ENCODE results near the gene FOXO6. TPM values are rescaled to one million over a fixed set of nuclear protein-coding genes. Genes with fewer than 3 reads are reported as not detected.

FOXO6 gene
- total and polyA plus RNA-seq, 10 of the 15 experiments (the other 5 are each of a cell fraction or from before 2014, with no cell fraction given), result 0.37 TPM; not detected in 9

- no TSS peak for BruUV-seq (replicated peaks)
- Histone ChIP-seq H3K27me3 (replicated peaks in 1 of 2; ENCODE audit: control insufficient read depth in 2 of 2, insufficient read depth in 2 of 2, low read length in 1 of 2) (peaks cover 23 to 33% of the 10 kb centered on the region in 2 experiments), H2AFZ (ENCODE audit: control insufficient read depth, low read depth, low read length) (no peak overlapping the region), H3K4me3 (no peak overlapping the region), H3K4me2 (ENCODE audit: control insufficient read depth, insufficient read depth) (no peak overlapping the region), H3K9ac (ENCODE audit: control insufficient read depth, insufficient read depth, low read length) (no peak overlapping the region), H3K4me1 (ENCODE audit: control insufficient read depth, insufficient read depth, low read length) (no peaks in the 10 kb centered on the region), H3K9me3 (replicated peaks; ENCODE audit: control insufficient read depth, insufficient read depth, low read length) (no peaks in the 10 kb centered on the region), H3K36me3 (ENCODE audit: control insufficient read depth in 2 of 2, insufficient read depth in 2 of 2, low read length in 1 of 2) (no peaks in the 10 kb centered on the region), H4K20me1 (ENCODE audit: control insufficient read depth, insufficient read depth) (no peaks in the 10 kb centered on the region), H3K27ac (ENCODE audit: control insufficient read depth, insufficient read depth) (no peak overlapping the region), H3K79me2 (ENCODE audit: control insufficient read depth, insufficient read depth, low read length) (no peaks in the 10 kb centered on the region)
- in situ Hi-C loops (cut with MboI), result no loop called here
- ChIA-PET POLR2A (no interaction called here), CTCF (no interaction called here), RAD21 (ENCODE audit: unreplicated experiment) (no interaction called here), SMC1A (ENCODE audit: uncharacterized antibody, unreplicated experiment) (no interaction called here)
- intact Hi-C loops (cut with micrococcal nuclease; ENCODE audit: unreplicated experiment), result no loop called here
- FAIRE-seq (no peak), DNase-seq (ENCODE audit: low read depth, low spot score) (no peak), ATAC-seq (no peak)
- TF ChIP-seq ZBTB11 (CRISPR knock-in tag; IDR thresholded peaks at IDR 0.05) (no peak), ZBTB40 (IDR thresholded peaks at IDR 0.05; ENCODE audit: borderline replicate concordance) (no peak), NFXL1 (IDR thresholded peaks at IDR 0.05; ENCODE audit: borderline replicate concordance) (no peak), SREBF2 (IDR thresholded peaks at IDR 0.05; ENCODE audit: low read length) (no peak), SP1 (IDR thresholded peaks at IDR 0.05; ENCODE audit: low read depth, low read length) (no peak)
These were observed 23.3 kb downstream of the FOXO6 start for GRCh38 chr1:41384579-41384978.
